Measurements from ENCODE around the gene GNB5. TPM values are rescaled to one million over a fixed set of nuclear protein-coding genes. Genes with fewer than 3 reads are reported as not detected.

The GNB5 gene
- total RNA-seq, 1 donor from 2014 or later = 22.3 TPM

- no peak for DNase-seq (ENCODE audit: low spot score in 2 of 2, unreplicated experiment in 2 of 2)
- Mint-ChIP-seq H3K4me1 (no peaks in the 10 kb centered on the region), H3K36me3 (peaks cover 18% of the 10 kb centered on the region), H3K4me3 (no peak overlapping the region), H3K9me3 (no peaks in the 10 kb centered on the region), H3K27me3 (ENCODE audit: low read depth) (no peaks in the 10 kb centered on the region), H3K27ac (no peak overlapping the region)
- TF ChIP-seq CTCF (IDR thresholded peaks at IDR 0.05; ENCODE audit: unreplicated experiment) = no peak
These were observed 15.3 kb upstream of the GNB5 start for GRCh38 chr15:52206446-52206845.

- Mint-ChIP-seq H3K27ac (no peak overlapping the region), H3K9me3 (no peaks in the 10 kb centered on the region), H3K36me3 (peaks cover 13% of the 10 kb centered on the region), H3K27me3 (ENCODE audit: low read depth) (no peaks in the 10 kb centered on the region), H3K4me1 (no peaks in the 10 kb centered on the region), H3K4me3 (no peak overlapping the region)
- no peak for DNase-seq (ENCODE audit: low spot score in 2 of 2, unreplicated experiment in 2 of 2)
- no peak for TF ChIP-seq CTCF (IDR thresholded peaks at IDR 0.05; ENCODE audit: unreplicated experiment)
These were observed 13.5 kb upstream of the GNB5 start for GRCh38 chr15:52204657-52205056.

DNA sequence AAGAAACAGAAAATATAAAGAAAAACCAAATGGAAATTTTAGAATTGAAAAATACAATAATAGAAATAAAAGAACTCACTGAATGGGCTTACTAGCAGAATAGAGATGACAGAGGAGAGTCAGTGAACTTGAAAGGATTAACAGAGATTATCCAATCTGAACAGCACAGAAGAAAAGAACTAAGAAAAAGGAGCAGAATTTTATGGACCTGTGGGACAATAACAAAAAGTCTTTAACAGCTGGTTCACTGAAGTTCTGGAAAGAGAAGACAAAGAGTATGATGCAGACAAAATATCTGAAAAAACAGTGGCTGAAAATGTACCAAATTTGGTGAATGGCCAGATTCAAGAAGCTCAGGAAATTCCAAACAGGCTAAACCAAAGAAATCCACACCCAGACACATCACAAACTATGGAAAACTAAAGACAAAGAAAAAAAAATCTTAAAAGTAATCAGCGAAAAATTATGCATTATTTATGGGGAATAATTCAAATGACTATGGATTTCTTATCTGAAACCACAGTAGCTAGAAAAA, 9.7 kb upstream of the GNB5 start:
- Mint-ChIP-seq H3K27me3 (ENCODE audit: low read depth) (no peaks in the 10 kb centered on the region), H3K4me3 (no peak overlapping the region), H3K9me3 (no peaks in the 10 kb centered on the region), H3K27ac (no peak overlapping the region), H3K4me1 (no peaks in the 10 kb centered on the region), H3K36me3 (peaks cover 10% of the 10 kb centered on the region)
- DNase-seq (ENCODE audit: low spot score in 2 of 2, unreplicated experiment in 2 of 2) = no peak
- no peak for TF ChIP-seq CTCF (IDR thresholded peaks at IDR 0.05; ENCODE audit: unreplicated experiment)

DNA sequence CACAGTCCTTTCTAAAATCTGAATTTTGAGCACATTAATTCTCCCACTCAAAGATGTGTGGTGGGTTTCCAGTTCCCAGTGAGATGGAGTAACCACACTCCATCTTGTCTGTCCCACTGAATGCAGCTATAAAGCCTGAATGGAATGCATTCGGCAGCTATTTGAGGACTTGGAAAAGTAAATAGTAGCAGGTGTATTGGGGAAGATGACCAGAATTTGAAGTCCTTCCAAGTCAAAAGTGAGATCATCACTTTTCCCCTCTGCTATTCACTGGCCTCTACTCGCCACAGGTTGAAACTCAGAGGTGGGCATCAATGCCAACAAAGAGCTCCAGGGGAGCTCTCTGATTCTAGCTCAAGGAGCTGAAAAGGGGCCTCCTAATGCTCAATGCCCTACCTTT, 8.1 kb upstream of the GNB5 start:
- no peak overlapping the region for H3K4me3 Mint-ChIP-seq
- H3K9me3 Mint-ChIP-seq = no peaks in the 10 kb centered on the region
- H3K36me3 Mint-ChIP-seq = peaks cover 5% of the 10 kb centered on the region
- no peak for DNase-seq (ENCODE audit: low spot score in 2 of 2, unreplicated experiment in 2 of 2)
- TF ChIP-seq CTCF (IDR thresholded peaks at IDR 0.05; ENCODE audit: unreplicated experiment) = no peak
- no peak overlapping the region for H3K27ac Mint-ChIP-seq
- no peaks in the 10 kb centered on the region for H3K27me3 Mint-ChIP-seq (ENCODE audit: low read depth)
- no peaks in the 10 kb centered on the region for H3K4me1 Mint-ChIP-seq

DNA sequence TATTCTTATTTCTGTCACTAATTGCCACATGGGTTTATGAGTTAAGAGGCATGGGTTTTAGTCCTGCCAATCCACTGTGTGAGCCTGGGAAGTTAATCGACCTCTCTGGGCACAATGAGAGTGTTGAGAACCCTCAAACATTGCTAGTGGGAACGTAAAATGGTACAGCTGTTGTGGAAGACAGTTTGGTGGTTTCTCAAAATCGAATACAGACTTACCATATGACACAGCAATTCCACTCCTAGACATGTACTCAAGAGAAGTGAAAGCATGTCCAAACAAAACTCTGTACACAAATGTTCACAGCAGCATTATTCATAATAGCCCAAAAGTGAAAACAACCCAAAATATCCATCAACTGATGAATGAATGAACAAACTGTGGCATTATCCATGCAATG, 5.7 kb upstream of the GNB5 start:
- H3K27ac Mint-ChIP-seq = no peak overlapping the region
- TF ChIP-seq CTCF (IDR thresholded peaks at IDR 0.05; ENCODE audit: unreplicated experiment) = no peak
- H3K27me3 Mint-ChIP-seq (ENCODE audit: low read depth) = no peaks in the 10 kb centered on the region
- DNase-seq (ENCODE audit: low spot score in 2 of 2, unreplicated experiment in 2 of 2) = no peak
- no peak overlapping the region for H3K4me3 Mint-ChIP-seq
- no peaks in the 10 kb centered on the region for H3K9me3 Mint-ChIP-seq
- no peaks in the 10 kb centered on the region for H3K4me1 Mint-ChIP-seq
- H3K36me3 Mint-ChIP-seq = peaks cover 3% of the 10 kb centered on the region

- Mint-ChIP-seq H3K9me3 (no peaks in the 10 kb centered on the region), H3K36me3 (peaks cover 2% of the 10 kb centered on the region), H3K4me1 (no peaks in the 10 kb centered on the region), H3K4me3 (no peak overlapping the region), H3K27ac (no peak overlapping the region), H3K27me3 (ENCODE audit: low read depth) (no peaks in the 10 kb centered on the region)
- TF ChIP-seq CTCF (IDR thresholded peaks at IDR 0.05; ENCODE audit: unreplicated experiment) = no peak
- DNase-seq (ENCODE audit: low spot score in 2 of 2, unreplicated experiment in 2 of 2) = no peak
These were observed 2.6 kb upstream of the GNB5 start for GRCh38 chr15:52193791-52194190.
